ENCODE data around the gene ACBD4.

ACBD4 gene

DNA sequence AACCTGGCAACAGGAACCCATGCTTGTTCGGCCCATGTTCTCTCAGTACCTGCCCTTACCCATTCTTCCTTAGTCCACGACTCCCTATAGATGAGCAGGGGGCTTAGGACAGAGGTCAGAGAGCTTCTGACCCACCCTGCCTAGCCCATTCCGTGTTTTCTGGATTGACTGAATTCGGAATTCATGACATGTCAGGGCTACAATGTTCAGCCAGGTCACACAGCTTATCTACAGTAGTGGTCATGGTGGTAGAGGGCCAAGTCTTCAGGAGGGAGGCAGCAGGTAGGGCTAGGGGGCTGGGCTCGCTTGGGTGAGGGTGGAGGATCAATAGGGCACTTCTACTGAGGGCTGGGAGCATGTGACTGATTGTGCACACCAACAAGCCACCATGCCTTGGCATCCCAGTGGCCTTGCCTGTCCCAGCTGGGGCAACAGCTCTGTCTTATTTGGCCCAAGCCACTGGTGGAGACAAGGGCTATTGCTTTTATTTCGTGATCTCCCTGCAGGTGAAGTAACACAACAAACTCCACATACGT lies 29.3 kb downstream of the ACBD4 start:
- no peak for DNase-seq (ENCODE audit: low read depth)
- no peak for TF ChIP-seq CTCF (IDR thresholded peaks at IDR 0.05; ENCODE audit: low read length, missing control alignments)
- H3K4me3 ChIP-seq (replicated peaks; ENCODE audit: low read depth, low read length): no peak overlapping the region

DNA sequence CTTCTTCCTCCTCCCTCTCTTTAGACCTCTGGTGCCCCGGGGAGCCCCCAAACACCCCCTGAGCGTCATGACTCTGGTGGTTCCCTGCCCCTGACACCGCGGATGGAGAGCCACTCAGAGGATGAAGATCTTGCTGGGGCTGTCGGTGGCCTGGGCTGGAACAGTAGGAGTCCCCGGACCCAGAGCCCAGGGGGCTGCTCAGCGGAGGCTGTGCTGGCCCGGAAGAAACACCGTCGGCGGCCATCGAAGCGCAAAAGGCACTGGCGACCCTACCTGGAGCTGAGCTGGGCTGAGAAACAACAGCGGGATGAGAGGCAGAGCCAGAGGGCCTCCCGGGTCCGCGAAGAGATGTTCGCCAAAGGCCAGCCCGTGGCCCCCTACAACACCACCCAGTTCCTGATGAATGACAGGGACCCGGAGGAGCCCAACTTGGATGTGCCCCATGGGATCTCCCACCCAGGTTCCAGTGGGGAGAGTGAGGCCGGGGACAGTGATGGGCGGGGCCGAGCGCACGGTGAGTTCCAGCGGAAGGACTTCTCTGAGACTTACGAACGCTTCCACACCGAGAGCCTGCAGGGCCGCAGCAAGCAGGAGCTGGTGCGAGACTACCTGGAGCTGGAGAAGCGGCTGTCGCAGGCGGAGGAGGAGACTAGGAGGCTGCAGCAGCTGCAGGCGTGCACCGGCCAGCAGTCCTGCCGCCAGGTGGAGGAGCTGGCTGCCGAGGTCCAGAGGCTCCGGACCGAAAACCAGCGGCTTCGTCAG lies 33.7 kb downstream of the ACBD4 start:
- TF ChIP-seq CTCF (IDR thresholded peaks at IDR 0.05; ENCODE audit: low read length, missing control alignments): no peak
- H3K4me3 ChIP-seq (replicated peaks; ENCODE audit: low read depth, low read length): no peak overlapping the region

GRCh38 chr17:45170280-45170930 lies 34.9 kb downstream of the ACBD4 start:
- no peak for DNase-seq (ENCODE audit: low read depth)
- TF ChIP-seq CTCF (IDR thresholded peaks at IDR 0.05; ENCODE audit: low read length, missing control alignments): no peak
- no peak overlapping the region for H3K4me3 ChIP-seq (replicated peaks; ENCODE audit: low read depth, low read length)

More for the DNA sequence above, 33.7 kb downstream of the ACBD4 start:
- no peak for DNase-seq (ENCODE audit: low read depth)

GRCh38 chr17:45170931-45171337 lies 35.4 kb downstream of the ACBD4 start:
- TF ChIP-seq CTCF (IDR thresholded peaks at IDR 0.05; ENCODE audit: low read length, missing control alignments): no peak
- peak; percentile 76 for DNase-seq (ENCODE audit: low read depth)
- no peak overlapping the region for H3K4me3 ChIP-seq (replicated peaks; ENCODE audit: low read depth, low read length)

GRCh38 chr17:45171338-45172231 lies 36.1 kb downstream of the ACBD4 start:
- no peak overlapping the region for H3K4me3 ChIP-seq (replicated peaks; ENCODE audit: low read depth, low read length)
- no peak for DNase-seq (ENCODE audit: low read depth)
- no peak for TF ChIP-seq CTCF (IDR thresholded peaks at IDR 0.05; ENCODE audit: low read length, missing control alignments)

DNA sequence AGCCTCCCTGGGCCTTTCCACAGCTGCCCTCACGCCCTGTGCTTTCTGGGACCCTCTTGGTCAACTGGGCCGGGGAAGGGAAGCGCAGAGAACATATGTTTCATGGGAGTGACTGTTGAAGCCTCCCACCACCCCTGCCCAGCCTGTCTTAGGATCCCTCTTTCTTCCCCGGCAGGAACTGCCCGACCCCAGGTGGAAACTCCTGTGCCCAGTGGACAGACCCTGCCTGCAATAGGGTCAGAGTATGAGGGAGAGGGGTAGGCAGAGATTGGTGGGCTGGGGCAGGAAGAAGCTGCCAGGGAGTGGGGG lies 36.7 kb downstream of the ACBD4 start:
- no peak overlapping the region for H3K4me3 ChIP-seq (replicated peaks; ENCODE audit: low read depth, low read length)
- no peak for TF ChIP-seq CTCF (IDR thresholded peaks at IDR 0.05; ENCODE audit: low read length, missing control alignments)
- no peak for DNase-seq (ENCODE audit: low read depth)

All from fibroblast of pulmonary artery (primary cell).